Measurements from ENCODE around the gene PREB. TPM values are rescaled to one million over a fixed set of nuclear protein-coding genes. Genes with fewer than 3 reads are reported as not detected.

PREB gene
- polyA plus RNA-seq, 1 donor = 49.3 TPM

DNA sequence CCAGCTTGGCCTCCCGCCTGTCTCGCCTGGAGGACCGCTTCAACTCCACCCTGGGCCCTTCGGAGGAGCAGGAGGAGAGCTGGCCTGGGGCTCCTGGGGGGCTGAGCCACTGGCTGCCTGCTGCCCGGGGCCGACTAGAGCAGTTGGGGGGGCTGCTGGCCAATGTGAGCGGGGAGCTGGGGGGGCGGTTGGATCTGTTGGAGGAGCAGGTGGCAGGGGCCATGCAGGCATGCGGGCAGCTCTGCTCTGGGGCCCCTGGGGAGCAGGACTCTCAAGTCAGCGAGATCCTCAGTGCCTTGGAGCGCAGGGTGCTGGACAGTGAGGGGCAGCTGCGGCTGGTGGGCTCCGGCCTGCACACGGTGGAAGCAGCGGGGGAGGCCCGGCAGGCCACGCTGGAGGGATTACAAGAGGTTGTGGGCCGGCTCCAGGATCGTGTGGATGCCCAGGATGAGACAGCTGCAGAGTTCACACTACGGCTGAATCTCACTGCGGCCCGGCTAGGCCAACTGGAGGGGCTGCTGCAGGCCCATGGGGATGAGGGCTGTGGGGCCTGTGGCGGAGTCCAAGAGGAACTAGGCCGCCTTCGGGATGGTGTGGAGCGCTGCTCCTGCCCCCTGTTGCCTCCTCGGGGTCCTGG is 51.5 kb downstream of the PREB start:
- DNase-seq = no peak

DNA sequence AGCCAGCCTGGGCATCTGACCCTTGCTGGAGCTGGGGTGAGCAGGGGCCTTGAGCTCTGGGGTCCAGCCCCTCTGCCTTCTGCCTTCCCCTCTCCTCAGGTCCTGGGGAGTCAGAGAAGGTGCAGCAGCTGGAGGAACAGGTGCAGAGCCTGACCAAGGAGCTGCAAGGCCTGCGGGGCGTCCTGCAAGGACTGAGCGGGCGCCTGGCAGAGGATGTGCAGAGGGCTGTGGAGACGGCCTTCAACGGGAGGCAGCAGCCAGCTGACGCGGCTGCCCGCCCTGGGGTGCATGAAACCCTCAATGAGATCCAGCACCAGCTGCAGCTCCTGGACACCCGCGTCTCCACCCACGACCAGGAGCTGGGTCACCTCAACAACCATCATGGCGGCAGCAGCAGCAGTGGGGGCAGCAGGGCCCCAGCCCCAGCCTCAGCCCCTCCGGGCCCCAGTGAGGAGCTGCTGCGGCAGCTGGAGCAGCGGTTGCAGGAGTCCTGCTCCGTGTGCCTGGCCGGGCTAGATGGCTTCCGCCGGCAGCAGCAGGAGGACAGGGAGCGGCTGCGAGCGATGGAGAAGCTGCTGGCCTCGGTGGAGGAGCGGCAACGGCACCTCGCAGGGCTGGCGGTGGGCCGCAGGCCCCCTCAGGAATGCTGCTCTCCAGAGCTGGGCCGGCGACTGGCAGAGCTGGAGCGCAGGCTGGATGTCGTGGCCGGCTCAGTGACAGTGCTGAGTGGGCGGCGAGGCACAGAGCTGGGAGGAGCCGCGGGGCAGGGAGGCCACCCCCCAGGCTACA is 52.3 kb downstream of the PREB start:
- DNase-seq = no peak

Other genes with a start within 250 kb of the PREB start
- 12.2 TPM for gene MAPRE3, start 164.0 kb downstream of the PREB start, polyA plus RNA-seq (ENCODE audit: insufficient read length)
- 68.9 TPM for gene TMEM214, start 101.7 kb downstream of the PREB start, polyA plus RNA-seq (ENCODE audit: insufficient read length)
- 66.9 TPM for gene AGBL5, start 83.0 kb downstream of the PREB start, polyA plus RNA-seq (ENCODE audit: insufficient read length)
- gene OST4, start 63.0 kb downstream of the PREB start, polyA plus RNA-seq (ENCODE audit: insufficient read length) = 205 TPM
- gene EMILIN1, start 56.0 kb downstream of the PREB start, polyA plus RNA-seq (ENCODE audit: insufficient read length) = 57.7 TPM
- gene KHK, start 47.9 kb downstream of the PREB start, polyA plus RNA-seq (ENCODE audit: insufficient read length) = 47.9 TPM
- 5.4 TPM for gene CGREF1, start 15.5 kb downstream of the PREB start, polyA plus RNA-seq (ENCODE audit: insufficient read length)
- 1.4 TPM for gene ABHD1, start 10.8 kb downstream of the PREB start, polyA plus RNA-seq (ENCODE audit: insufficient read length)
- gene PRR30, start 4.8 kb upstream of the PREB start, polyA plus RNA-seq (ENCODE audit: insufficient read length) = not detected
- gene TCF23, start 14.4 kb upstream of the PREB start, polyA plus RNA-seq (ENCODE audit: insufficient read length) = 0.50 TPM
- 147 TPM for gene ATRAID, start 77.4 kb upstream of the PREB start, polyA plus RNA-seq (ENCODE audit: insufficient read length)
- 48.6 TPM for gene SLC5A6, start 77.6 kb upstream of the PREB start, polyA plus RNA-seq (ENCODE audit: insufficient read length)
- 54.3 TPM for gene CAD, start 82.7 kb upstream of the PREB start, polyA plus RNA-seq (ENCODE audit: insufficient read length)
- gene SLC30A3, start 128.4 kb upstream of the PREB start, polyA plus RNA-seq (ENCODE audit: insufficient read length) = 6.2 TPM
- 2.0 TPM for gene DNAJC5G, start 140.8 kb upstream of the PREB start, polyA plus RNA-seq (ENCODE audit: insufficient read length)
- gene TRIM54, start 147.8 kb upstream of the PREB start, polyA plus RNA-seq (ENCODE audit: insufficient read length) = 6.7 TPM
- 0.65 TPM for gene UCN, start 173.8 kb upstream of the PREB start, polyA plus RNA-seq (ENCODE audit: insufficient read length)
- gene MPV17, start 188.5 kb upstream of the PREB start, polyA plus RNA-seq (ENCODE audit: insufficient read length) = 97.4 TPM
- gene GTF3C2, start 222.1 kb upstream of the PREB start, polyA plus RNA-seq (ENCODE audit: insufficient read length) = 86.7 TPM
- gene EIF2B4, start 235.7 kb upstream of the PREB start, polyA plus RNA-seq (ENCODE audit: insufficient read length) = 57.9 TPM
- 94.4 TPM for gene SNX17, start 236.0 kb upstream of the PREB start, polyA plus RNA-seq (ENCODE audit: insufficient read length)
- 19.6 TPM for gene ZNF513, start 246.1 kb upstream of the PREB start, polyA plus RNA-seq (ENCODE audit: insufficient read length)